Endothelial cell of umbilical vein (primary cell): ENCODE data around the gene MAJIN. TPM values are rescaled to one million over a fixed set of nuclear protein-coding genes. Genes with fewer than 3 reads are reported as not detected.
A peak's percentile ranks its signal among the peaks of the same experiment; 100 is the strongest.

Source experiments
- BruUV-seq: library from RNA; stranded (reverse); fragments of 400-500 nt; replicated peaks from 2 replicates; lab custom pipeline; 2021; lab: Mats Ljungman, UMichigan
- CTCF ChIA-PET: fragments of 300-600, 350-600 bp; sonication (Branson Sonifier 250); formaldehyde crosslinking; loops from one replicate; lab custom pipeline; 2021; ENCODE audit warnings: antibody characterized with exemption, inconsistent platforms; lab: Charles Lee
- POLR2A ChIA-PET: fragments of 300-600, 350-600 bp; sonication (Branson Sonifier 250); formaldehyde crosslinking; loops from one replicate; lab custom pipeline; 2021; ENCODE audit warnings: antibody characterized with exemption, inconsistent platforms; lab: Charles Lee
- DNase-seq: peaks from one replicate; pipeline ENCODE4 v3.0.0-alpha.2; 2011; ENCODE audit warnings: low read depth, low spot score
- FAIRE-seq: peaks from 2 replicates; lab custom pipeline; 2011; peaks lifted over from hg19 to GRCh38; lab: Jason Lieb, UNC
- H2AFZ ChIP-seq: 2 replicates; pipeline ENCODE4 v1.6.0; 2012; ENCODE audit warnings: low read depth, low read length, control low read depth, inconsistent platforms
- H3K27ac ChIP-seq: 2 replicates; pipeline ENCODE4 v1.5.1; 2011; ENCODE audit warnings: low read depth, mild to moderate bottlenecking, control low read depth, low read length, moderate library complexity; ENCODE audit not compliant: insufficient read depth
- H3K27me3 ChIP-seq, 2 experiments: 2 replicates each; pipeline versions ENCODE4 v1.6.0 to v1.6.1; 2011; ENCODE audit warnings: low read length in 2 of 2, mixed read lengths in 1 of 2; ENCODE audit not compliant: control insufficient read depth in 2 of 2, insufficient read depth in 2 of 2
- H3K36me3 ChIP-seq, 2 experiments: 2 replicates in 1 of 2; 3 replicates in 1 of 2; pipeline ENCODE4 v1.5.1; 2011; ENCODE audit warnings: low read length in 2 of 2, mild to moderate bottlenecking in 1 of 2, moderate library complexity in 1 of 2; ENCODE audit not compliant: control insufficient read depth in 2 of 2, insufficient read depth in 2 of 2; ENCODE audit errors: extremely low read depth in 1 of 2
- H3K4me1 ChIP-seq: 3 replicates; pipeline ENCODE4 v1.5.1; 2011; ENCODE audit warnings: mild to moderate bottlenecking, low read length; ENCODE audit not compliant: control insufficient read depth, insufficient read depth; ENCODE audit errors: extremely low read depth
- H3K4me2 ChIP-seq: 2 replicates; pipeline ENCODE4 v1.6.1; 2011; ENCODE audit warnings: low read length, control low read depth, mixed read lengths; ENCODE audit not compliant: insufficient read depth
- H3K4me3 ChIP-seq, 3 experiments: fragments of 200-600 bp in 1 of 3; sonication (generic), shearing (Covaris generic) in 1 of 3; replicated peaks in 1 of 3; 2 replicates each; pipeline ENCODE4 v1.5.1; 2011 to 2016; ENCODE audit warnings: control low read depth in 3 of 3, low read length in 3 of 3, mild to moderate bottlenecking in 2 of 3, inconsistent platforms in 1 of 3, low read depth in 1 of 3, moderate library complexity in 1 of 3; ENCODE audit not compliant: insufficient read depth in 1 of 3
- H3K79me2 ChIP-seq: 2 replicates; pipeline ENCODE4 v1.6.0; 2012; ENCODE audit warnings: low read length, inconsistent platforms; ENCODE audit not compliant: control insufficient read depth, insufficient read depth
- H3K9ac ChIP-seq: replicated peaks from 2 replicates; pipeline ENCODE3; 2011; ENCODE audit warnings: low read length, control low read depth; ENCODE audit not compliant: insufficient read depth; ENCODE audit errors: extremely low read depth
- H3K9me1 ChIP-seq: replicated peaks from 3 replicates; pipeline ENCODE4 v1.6.0; 2011; ENCODE audit warnings: mild to moderate bottlenecking, low read length; ENCODE audit not compliant: control insufficient read depth, insufficient read depth; ENCODE audit errors: extremely low read depth
- H3K9me3 ChIP-seq: replicated peaks from 2 replicates; pipeline ENCODE4 v1.5.1; 2012; ENCODE audit warnings: low read length, inconsistent platforms; ENCODE audit not compliant: control insufficient read depth, insufficient read depth
- H4K20me1 ChIP-seq: replicated peaks from 2 replicates; pipeline ENCODE3; 2011; ENCODE audit warnings: mild to moderate bottlenecking, low read length; ENCODE audit not compliant: control insufficient read depth, insufficient read depth; ENCODE audit errors: extremely low read depth
- CTCF ChIP-seq, 2 donors: IDR thresholded peaks; 1 replicate in 1 of 2; 2 replicates in 1 of 2; pipeline ENCODE4 v1.5.1; 2011; ENCODE audit warnings: low read length in 2 of 2, mild to moderate bottlenecking in 2 of 2, moderate library complexity in 2 of 2, control low read depth in 1 of 2, inconsistent platforms in 1 of 2, low read depth in 1 of 2; ENCODE audit not compliant: insufficient read depth in 1 of 2; ENCODE audit errors: extremely low read depth in 1 of 2
- EZH2 ChIP-seq: IDR thresholded peaks from 2 replicates; pipeline ENCODE4 v1.6.1; 2012; ENCODE audit warnings: borderline replicate concordance, low read depth, mild to moderate bottlenecking, moderate library complexity, low read length, inconsistent platforms; ENCODE audit not compliant: severe bottlenecking
- FOS ChIP-seq: IDR thresholded peaks from 2 replicates; pipeline ENCODE4 v1.6.1; 2011; ENCODE audit warnings: mild to moderate bottlenecking, low read length, moderate library complexity, borderline replicate concordance; ENCODE audit not compliant: insufficient read depth
- GATA2 ChIP-seq: IDR thresholded peaks from 2 replicates; pipeline ENCODE4 v1.7.0; 2011; ENCODE audit warnings: low read depth, mild to moderate bottlenecking, moderate library complexity, mixed read lengths, low read length; ENCODE audit not compliant: insufficient read length, insufficient read depth
- JUN ChIP-seq: IDR thresholded peaks from 2 replicates; pipeline ENCODE4 v1.6.1; 2011; ENCODE audit warnings: borderline replicate concordance, low read depth; ENCODE audit not compliant: insufficient read length, insufficient read depth
- MAX ChIP-seq: IDR thresholded peaks from 2 replicates; pipeline ENCODE4 v1.6.1; 2011; ENCODE audit not compliant: insufficient read depth, insufficient read length
- MYC ChIP-seq: IDR thresholded peaks from one replicate; pipeline ENCODE4 v1.6.1; 2011; ENCODE audit warnings: mild to moderate bottlenecking, low read depth, low read length
- POLR2A ChIP-seq: IDR thresholded peaks from 2 replicates; pipeline ENCODE4 v1.6.1; 2012; ENCODE audit warnings: low read depth, mild to moderate bottlenecking, control low read depth, low read length
- POLR2AphosphoS5 ChIP-seq: IDR thresholded peaks from 2 replicates; pipeline ENCODE4 v1.6.1; 2012; ENCODE audit warnings: low read depth, mild to moderate bottlenecking, control low read depth, low read length, moderate library complexity; ENCODE audit not compliant: insufficient read depth
- dilution Hi-C: fragments of 300-500 bp; cut with MboI; formaldehyde crosslinking; loops from one replicate; pipeline ENCODE4 v1.15.0; 2019; ENCODE audit warnings: low sequenced_read_pairs; ENCODE audit not compliant: extremely low pct_ligation_motif_present
- intact Hi-C: fragments of 100-400 bp; cut with micrococcal nuclease; formaldehyde crosslinking; loops from one replicate; pipeline ENCODE4 v1.10.0; 2022
- microRNA counts: library from miRNA; unstranded; fragments of <30 nt; microRNA quantifications from one replicate; lab custom pipeline; 2016
- microRNA-seq: library from miRNA; unstranded; fragments of <30 nt; microRNA quantifications from one replicate; pipeline ENCODE4 v1.2.0, GENCODE V29; 2021; ENCODE audit warnings: borderline number of aligned reads, borderline replicate concordance
- polyA plus RNA-seq, 4 experiments: library from polyadenylated mRNA; depleted of rRNA in 3 of 4; stranded (reverse) in 3 of 4; unstranded in 1 of 4; fragments of >200 nt; gene quantifications; 2 replicates each; pipeline versions ENCODE4 v1.2.1 to v1.2.3, GENCODE V29; 2011 to 2012; ENCODE audit warnings: missing spikeins in 1 of 4
- small RNA-seq: library from RNA; depleted of rRNA; stranded (forward); fragments of <200 nt; gene quantifications from one replicate; pipeline ENCODE3, GENCODE V24; 2012; ENCODE audit warnings: low replicate concordance, low read depth; ENCODE audit not compliant: insufficient read depth, insufficient read length
- total RNA-seq: library from RNA; stranded (reverse); gene quantifications from 2 replicates; pipeline ENCODE4 v1.2.3, GENCODE V29; 2021

MAJIN gene
- total and polyA plus RNA-seq, 2 donors (not counting 3 experiments of a cell fraction or from before 2014, with no cell fraction given) = 0.07 TPM; not detected in 1

- intact Hi-C loops = loop anchor here (1.0 kb wide), 2 partner anchors 10 to 41 kb away; partner anchors contain the start of gene EHD1
- TF ChIP-seq POLR2AphosphoS5 (no peak), POLR2A (no peak), CTCF (IDR thresholded peaks at IDR 0.05; ENCODE audit: extremely low read depth in 1 of 2, insufficient read depth in 1 of 2, low read depth in 1 of 2, low read length in 2 of 2) (no peak), EZH2 (no peak), JUN (no peak), FOS (no peak), GATA2 (no peak), MYC (no peak), MAX (no peak)
- no peak overlapping the region for H3K9ac ChIP-seq
Measured at GRCh38 chr11:64888406-64888728, 83.5 kb downstream of the MAJIN start.

More at GRCh38 chr11:64888406-64888728, 83.5 kb downstream of the MAJIN start:
- Histone ChIP-seq H4K20me1 (no peaks in the 10 kb centered on the region), H3K36me3 (no peaks in the 10 kb centered on the region), H3K27ac (no peak overlapping the region), H3K4me1 (peaks cover 12% of the 10 kb centered on the region), H3K27me3 (no peaks in the 10 kb centered on the region), H2AFZ (peak overlapping the region; percentile 100), H3K9me1 (no peaks in the 10 kb centered on the region), H3K4me3 (no peak overlapping the region), H3K79me2 (no peaks in the 10 kb centered on the region), H3K4me2 (peak overlapping the region; percentile 47), H3K9me3 (no peaks in the 10 kb centered on the region)
- ChIA-PET POLR2A (no interaction called here), CTCF (interaction anchor here (0.5 to 9.4 kb wide), 42 partner anchors 8 to 302 kb away, joined by 3 to 168 read pairs (median 5); partner anchors contain the start of genes ATG2A, BATF2, CDC42BPG and EHD1)
- DNase-seq (no peak), FAIRE-seq (no peak)
- dilution Hi-C loops = no loop called here
- no TSS peak for BruUV-seq

MicroRNAs within 50 kb of the gene (microRNA counts, 767-probe panel; counts per million panel counts)
- microRNA hsa-miR-192-5p (lab: Ali Mortazavi, UCI) = 723 counts per million, percentile 96 among the panel's probes with 10 or more counts

Small RNA genes within 50 kb of the gene (microRNA-seq; reads per million reads assigned to microRNA genes)
- not detected for gene MIR6749
- gene MIR6750 = not detected
- not detected for gene MIR6879

Small RNA genes within 50 kb of the gene (small RNA-seq; reads per million reads assigned to genes)
- gene MIR6749 = not detected
- not detected for gene MIR6750
- gene MIR6879 = not detected

Other genes starting within 250 kb of the MAJIN start
- not detected in 2 replicates for gene NRXN2, start 248.9 kb downstream of the MAJIN start, total RNA-seq
- not detected in 2 replicates for gene NRXN2, start 248.9 kb downstream of the MAJIN start, polyA plus RNA-seq
- 1.1 and 2.3 TPM in 2 replicates for gene RASGRP2, start 228.0 kb downstream of the MAJIN start, total RNA-seq
- gene RASGRP2, start 228.0 kb downstream of the MAJIN start, polyA plus RNA-seq = 1.2 and 2.1 TPM in 2 replicates
- 0.39 and 0.62 TPM in 2 replicates for gene PYGM, start 212.1 kb downstream of the MAJIN start, total RNA-seq
- gene PYGM, start 212.1 kb downstream of the MAJIN start, polyA plus RNA-seq = 0.10 and 0.11 TPM in 2 replicates
- gene SF1, start 193.6 kb downstream of the MAJIN start, total RNA-seq = 322 and 342 TPM in 2 replicates
- 94.0 and 95.0 TPM in 2 replicates for gene SF1, start 193.6 kb downstream of the MAJIN start, polyA plus RNA-seq
- 43.3 and 48.5 TPM in 2 replicates for gene MAP4K2, start 168.9 kb downstream of the MAJIN start, total RNA-seq
- 44.0 and 51.6 TPM in 2 replicates for gene MAP4K2, start 168.9 kb downstream of the MAJIN start, polyA plus RNA-seq
- 41.1 and 41.6 TPM in 2 replicates for gene MEN1, start 161.6 kb downstream of the MAJIN start, total RNA-seq
- 43.1 and 48.8 TPM in 2 replicates for gene MEN1, start 161.6 kb downstream of the MAJIN start, polyA plus RNA-seq
- 0.42 and 0.62 TPM in 2 replicates for gene CDC42BPG, start 127.5 kb downstream of the MAJIN start, total RNA-seq
- gene CDC42BPG, start 127.5 kb downstream of the MAJIN start, polyA plus RNA-seq = 0.13 and 0.19 TPM in 2 replicates
- 98.0 and 109 TPM in 2 replicates for gene EHD1, start 93.5 kb downstream of the MAJIN start, total RNA-seq
- gene EHD1, start 93.5 kb downstream of the MAJIN start, polyA plus RNA-seq = 136 and 140 TPM in 2 replicates
- 24.3 and 27.4 TPM in 2 replicates for gene ATG2A, start 54.9 kb downstream of the MAJIN start, total RNA-seq
- gene ATG2A, start 54.9 kb downstream of the MAJIN start, polyA plus RNA-seq = 13.4 and 17.6 TPM in 2 replicates
- 17.8 and 21.5 TPM in 2 replicates for gene PPP2R5B, start 47.4 kb downstream of the MAJIN start, total RNA-seq
- gene PPP2R5B, start 47.4 kb downstream of the MAJIN start, polyA plus RNA-seq = 17.6 and 20.9 TPM in 2 replicates
- gene GPHA2, start 36.2 kb downstream of the MAJIN start, total RNA-seq = not detected in 2 replicates
- not detected in 2 replicates for gene GPHA2, start 36.2 kb downstream of the MAJIN start, polyA plus RNA-seq
- 0.75 and 0.81 TPM in 2 replicates for gene BATF2, start 24.9 kb upstream of the MAJIN start, total RNA-seq
- 0.75 and 1.5 TPM in 2 replicates for gene BATF2, start 24.9 kb upstream of the MAJIN start, polyA plus RNA-seq
- 108 and 109 TPM in 2 replicates for gene ARL2, start 42.1 kb upstream of the MAJIN start, total RNA-seq
- gene ARL2, start 42.1 kb upstream of the MAJIN start, polyA plus RNA-seq = 259 and 312 TPM in 2 replicates
- 21.0 and 21.8 TPM in 2 replicates for gene SNX15, start 55.3 kb upstream of the MAJIN start, total RNA-seq
- gene SNX15, start 55.3 kb upstream of the MAJIN start, polyA plus RNA-seq = 15.2 and 15.5 TPM in 2 replicates
- gene SAC3D1, start 69.1 kb upstream of the MAJIN start, total RNA-seq = 16.6 and 18.0 TPM in 2 replicates
- gene SAC3D1, start 69.1 kb upstream of the MAJIN start, polyA plus RNA-seq = 17.0 and 22.2 TPM in 2 replicates
- gene NAALADL1, start 86.4 kb upstream of the MAJIN start, total RNA-seq = 4.4 and 6.8 TPM in 2 replicates
- gene NAALADL1, start 86.4 kb upstream of the MAJIN start, polyA plus RNA-seq = 13.9 and 16.5 TPM in 2 replicates
- 34.1 and 35.7 TPM in 2 replicates for gene CDCA5, start 111.9 kb upstream of the MAJIN start, total RNA-seq
- 14.0 and 16.4 TPM in 2 replicates for gene CDCA5, start 111.9 kb upstream of the MAJIN start, polyA plus RNA-seq
- gene ZFPL1, start 112.1 kb upstream of the MAJIN start, total RNA-seq = 37.6 and 45.1 TPM in 2 replicates
- gene ZFPL1, start 112.1 kb upstream of the MAJIN start, polyA plus RNA-seq = 139 and 186 TPM in 2 replicates
- 102 and 108 TPM in 2 replicates for gene VPS51, start 124.1 kb upstream of the MAJIN start, total RNA-seq
- gene VPS51, start 124.1 kb upstream of the MAJIN start, polyA plus RNA-seq = 146 and 196 TPM in 2 replicates
- 11.6 and 16.2 TPM in 2 replicates for gene TM7SF2, start 139.8 kb upstream of the MAJIN start, total RNA-seq
- gene TM7SF2, start 139.8 kb upstream of the MAJIN start, polyA plus RNA-seq = 39.5 and 47.1 TPM in 2 replicates
- gene ZNHIT2, start 145.6 kb upstream of the MAJIN start, total RNA-seq = 9.0 and 9.2 TPM in 2 replicates
- gene ZNHIT2, start 145.6 kb upstream of the MAJIN start, polyA plus RNA-seq = 7.1 and 12.8 TPM in 2 replicates
- 746 and 784 TPM in 2 replicates for gene FAU, start 150.0 kb upstream of the MAJIN start, total RNA-seq
- 741 and 809 TPM in 2 replicates for gene FAU, start 150.0 kb upstream of the MAJIN start, polyA plus RNA-seq
- gene MRPL49, start 150.2 kb upstream of the MAJIN start, total RNA-seq = 49.7 and 51.6 TPM in 2 replicates
- gene MRPL49, start 150.2 kb upstream of the MAJIN start, polyA plus RNA-seq = 76.8 and 90.4 TPM in 2 replicates
- gene SYVN1, start 162.4 kb upstream of the MAJIN start, total RNA-seq = 34.5 and 36.0 TPM in 2 replicates
- gene SYVN1, start 162.4 kb upstream of the MAJIN start, polyA plus RNA-seq = 39.1 and 45.1 TPM in 2 replicates
- not detected in 2 replicates for gene SPDYC, start 198.1 kb upstream of the MAJIN start, total RNA-seq
- not detected in 2 replicates for gene SPDYC, start 198.1 kb upstream of the MAJIN start, polyA plus RNA-seq
- gene CAPN1, start 209.8 kb upstream of the MAJIN start, total RNA-seq = 201 and 217 TPM in 2 replicates
- gene CAPN1, start 209.8 kb upstream of the MAJIN start, polyA plus RNA-seq = 218 and 293 TPM in 2 replicates